WTC11 (cell line): ENCODE data around the gene KIF22. TPM values are rescaled to one million over a fixed set of nuclear protein-coding genes. Genes with fewer than 3 reads are reported as not detected.

Experiments
- ATAC-seq: fragments of 200-7000 bp; cut with Tn5 transposase; 2 replicates; pipeline ENCODE4 v1.10.0; 2021; ENCODE audit warnings: mild to moderate bottlenecking, moderate library complexity
- CTCF ChIA-PET: fragments of 300-600 bp; sonication (Branson Sonifier 250); formaldehyde crosslinking; loops from one replicate; lab custom pipeline; 2021; ENCODE audit warnings: antibody characterized with exemption; lab: Charles Lee
- POLR2A ChIA-PET: fragments of 350-600 bp; sonication (Branson Sonifier 250); formaldehyde crosslinking; loops from one replicate; lab custom pipeline; 2021; ENCODE audit warnings: antibody characterized with exemption; lab: Charles Lee
- DNase-seq: peaks from one replicate; pipeline ENCODE4 v3.0.0; 2021; ENCODE audit warnings: low spot score
- H3K27ac Mint-ChIP-seq: 2 replicates; pipeline ENCODE4 v1.8.0; 2021; ENCODE audit warnings: mixed read lengths
- H3K27me3 Mint-ChIP-seq: 2 replicates; pipeline ENCODE4 v1.8.0; 2021; ENCODE audit warnings: low read depth, mild to moderate bottlenecking, moderate library complexity, mixed read lengths
- H3K36me3 Mint-ChIP-seq: 2 replicates; pipeline ENCODE4 v1.8.0; 2021; ENCODE audit warnings: mixed read lengths
- H3K4me1 Mint-ChIP-seq: 2 replicates; pipeline ENCODE4 v1.8.0; 2022; ENCODE audit warnings: mixed read lengths
- H3K4me3 Mint-ChIP-seq: 2 replicates; pipeline ENCODE4 v1.8.0; 2021; ENCODE audit warnings: mild to moderate bottlenecking, moderate library complexity, mixed read lengths
- H3K9me3 Mint-ChIP-seq: 2 replicates; pipeline ENCODE4 v1.8.0; 2021; ENCODE audit warnings: mixed read lengths
- AR ChIP-seq: fragments of 250-450 bp; sonication (Bioruptor Pico); IDR thresholded peaks from 2 replicates; pipeline ENCODE4 v1.9.0; 2021; ENCODE audit warnings: mild to moderate bottlenecking
- CBFB ChIP-seq: sonication (generic); formaldehyde crosslinking; IDR thresholded peaks from 2 replicates; pipeline ENCODE4 v1.8.1; 2022; ENCODE audit warnings: mild to moderate bottlenecking, low read depth, missing genetic modification reagents
- CREB1 ChIP-seq: sonication (generic); formaldehyde crosslinking; IDR thresholded peaks from 2 replicates; pipeline ENCODE4 v1.8.0; 2023; ENCODE audit warnings: mild to moderate bottlenecking, missing genetic modification reagents
- CTCF ChIP-seq: fragments of 200-600 bp; IDR thresholded peaks from 2 replicates; pipeline ENCODE4 v1.8.0; 2022; ENCODE audit warnings: antibody characterized with exemption
- ELF4 ChIP-seq: sonication (generic); formaldehyde crosslinking; IDR thresholded peaks from 2 replicates; pipeline ENCODE4 v1.8.1; 2022; ENCODE audit warnings: low read depth, mild to moderate bottlenecking, moderate library complexity, missing genetic modification reagents
- ETV6 ChIP-seq: sonication (generic); formaldehyde crosslinking; IDR thresholded peaks from 2 replicates; pipeline ENCODE4 v1.8.1; 2022; ENCODE audit warnings: mild to moderate bottlenecking, missing genetic modification reagents
- FOXJ3 ChIP-seq: sonication (generic); formaldehyde crosslinking; IDR thresholded peaks from 2 replicates; pipeline ENCODE4 v1.9.0; 2021; ENCODE audit warnings: missing genetic modification reagents, mild to moderate bottlenecking, borderline replicate concordance
- FOXK1 ChIP-seq: sonication (generic); formaldehyde crosslinking; IDR thresholded peaks from 2 replicates; pipeline ENCODE4 v1.8.0; 2022; ENCODE audit warnings: mild to moderate bottlenecking, moderate library complexity, missing genetic modification reagents
- FOXP4 ChIP-seq: sonication (generic); formaldehyde crosslinking; IDR thresholded peaks from 2 replicates; pipeline ENCODE4 v1.8.0; 2022; ENCODE audit warnings: mild to moderate bottlenecking, missing genetic modification reagents
- HMGA2 ChIP-seq: fragments of 250-450 bp; sonication (Bioruptor Pico); IDR thresholded peaks from 2 replicates; pipeline ENCODE4 v1.4.0; 2021; ENCODE audit warnings: mild to moderate bottlenecking, moderate library complexity
- HMGXB4 ChIP-seq: sonication (generic); formaldehyde crosslinking; IDR thresholded peaks from 2 replicates; pipeline ENCODE4 v1.8.1; 2023; ENCODE audit warnings: mild to moderate bottlenecking, moderate library complexity, missing genetic modification reagents
- MXD4 ChIP-seq: fragments of 250-450 bp; sonication (Bioruptor Pico); IDR thresholded peaks from 2 replicates; pipeline ENCODE4 v1.8.0; 2021; ENCODE audit warnings: mild to moderate bottlenecking, moderate library complexity, borderline replicate concordance
- NFATC4 ChIP-seq: fragments of 250-450 bp; sonication (Bioruptor Pico); IDR thresholded peaks from 2 replicates; pipeline ENCODE4 v1.9.0; 2021; ENCODE audit warnings: mild to moderate bottlenecking
- NR2C2 ChIP-seq: sonication (generic); formaldehyde crosslinking; IDR thresholded peaks from 2 replicates; pipeline ENCODE4 v1.8.0; 2022; ENCODE audit warnings: mild to moderate bottlenecking, missing genetic modification reagents
- RELA ChIP-seq: sonication (generic); formaldehyde crosslinking; IDR thresholded peaks from 2 replicates; pipeline ENCODE4 v1.8.1; 2022; ENCODE audit warnings: missing genetic modification reagents, mild to moderate bottlenecking, borderline replicate concordance
- TP53 ChIP-seq: sonication (generic); formaldehyde crosslinking; IDR thresholded peaks from 2 replicates; pipeline ENCODE4 v1.8.1; 2023; ENCODE audit warnings: mild to moderate bottlenecking, missing genetic modification reagents
- ZNF121 ChIP-seq: sonication (generic); formaldehyde crosslinking; IDR thresholded peaks from 2 replicates; pipeline ENCODE4 v1.8.0; 2023; ENCODE audit warnings: missing genetic modification reagents
- ZNF138 ChIP-seq: sonication (generic); formaldehyde crosslinking; conservative IDR thresholded peaks from 2 replicates; pipeline ENCODE4 v1.8.1; 2022; ENCODE audit warnings: mild to moderate bottlenecking, moderate library complexity, missing genetic modification reagents
- ZNF219 ChIP-seq: sonication (generic); formaldehyde crosslinking; IDR thresholded peaks from 2 replicates; pipeline ENCODE4 v1.8.0; 2023; ENCODE audit warnings: missing genetic modification reagents, mild to moderate bottlenecking, borderline replicate concordance
- ZNF416 ChIP-seq: fragments of 250-450 bp; sonication (Bioruptor Pico); IDR thresholded peaks from 2 replicates; pipeline ENCODE4 v1.9.0; 2021; ENCODE audit warnings: mild to moderate bottlenecking, inconsistent platforms
- ZNF425 ChIP-seq: fragments of 250-450 bp; sonication (Bioruptor Pico); conservative IDR thresholded peaks from 2 replicates; pipeline ENCODE4 v1.9.0; 2021; ENCODE audit warnings: mild to moderate bottlenecking
- total RNA-seq: library from RNA; stranded (reverse); gene quantifications from 3 replicates; pipeline ENCODE4 v1.2.3, GENCODE V29; 2021

Gene KIF22
- total RNA-seq, 1 experiment from 2014 or later, result 182 TPM

GRCh38 chr16:29815793-29816693 is 25.5 kb downstream of the KIF22 start, which contains the start of gene PAGR1 (continued):
- TF ChIP-seq ZNF219 (CRISPR knock-in tag), result no peak
- TF ChIP-seq MXD4 (CRISPR knock-in tag), result no peak
- TF ChIP-seq RELA (CRISPR knock-in tag), result 0 out of 2 replicates have a peak, but pooled peaks have one; percentile 11
- TF ChIP-seq TP53 (CRISPR knock-in tag), result no peak
- 0 out of 2 replicates have a peak, but pooled peaks have one; percentile 5 for TF ChIP-seq ZNF416

- H3K27me3 Mint-ChIP-seq, result no peaks in the 10 kb centered on the region; the same call in 1 of the 2 replicates
- DNase-seq (peak; percentile 62), ATAC-seq (peak; percentile 12)
- POLR2A ChIA-PET, result interaction anchor here (0.6 to 2.9 kb wide), 5 partner anchors 12 to 91 kb away, joined by 3 to 7 read pairs (median 5); no protein-coding TSS in a partner anchor
- CTCF ChIA-PET, result interaction anchor here (0.6 to 5.7 kb wide), 24 partner anchors 10 to 1594 kb away, joined by 3 to 81 read pairs (median 4); partner anchors contain the start of genes ALDOA, ASPHD1, CDIPT and KCTD13
- peak overlapping the region; percentile 85 for H3K27ac Mint-ChIP-seq
- peak overlapping the region; percentile 94 for H3K4me3 Mint-ChIP-seq
- H3K4me1 Mint-ChIP-seq, result peaks cover 56% of the 10 kb centered on the region
- H3K9me3 Mint-ChIP-seq, result no peaks in the 10 kb centered on the region
- H3K36me3 Mint-ChIP-seq, result peaks cover 30% of the 10 kb centered on the region
- TF ChIP-seq FOXJ3 (CRISPR knock-in tag), result no peak
- TF ChIP-seq HMGXB4 (CRISPR knock-in tag), result peak; percentile 13; the same call in 1 of the 2 replicates
- no peak for TF ChIP-seq ZNF425 (CRISPR knock-in tag)
- TF ChIP-seq CTCF, result no peak
- TF ChIP-seq TP53 (CRISPR knock-in tag), result no peak
- 0 out of 2 replicates have a peak, but pooled peaks have one; percentile 0 for TF ChIP-seq CREB1 (CRISPR knock-in tag)
- no peak for TF ChIP-seq ZNF138
- no peak for TF ChIP-seq NR2C2 (CRISPR knock-in tag)
- TF ChIP-seq ELF4, result no peak
- 0 out of 2 replicates have a peak, but pooled peaks have one; percentile 47 for TF ChIP-seq CBFB
- TF ChIP-seq AR (CRISPR knock-in tag), result no peak
- no peak for TF ChIP-seq NFATC4 (CRISPR knock-in tag)
- TF ChIP-seq HMGA2 (CRISPR knock-in tag), result no peak
- TF ChIP-seq ETV6 (CRISPR knock-in tag), result peak; percentile 73
- TF ChIP-seq FOXK1, result no peak; the same call in 1 of the 2 replicates
- 0 out of 2 replicates have a peak, but pooled peaks have one; percentile 2 for TF ChIP-seq ZNF121 (CRISPR knock-in tag)
- no peak for TF ChIP-seq FOXP4 (CRISPR knock-in tag)
Observed at GRCh38 chr16:29816694-29817441, 26.3 kb downstream of the KIF22 start.
